H1 (cell line): Measurements from ENCODE around the gene STX10. TPM values are rescaled to one million over a fixed set of nuclear protein-coding genes. Genes with fewer than 3 reads are reported as not detected.

Experiments used
- CTCF ChIA-PET: fragments of 300-600 bp; sonication (Branson Sonifier 250); formaldehyde crosslinking; loops from one replicate; lab custom pipeline; 2021; ENCODE audit not compliant: partially characterized antibody; lab: Charles Lee
- POLR2A ChIA-PET: fragments of 300-600 bp; sonication (Branson Sonifier 250); formaldehyde crosslinking; loops from one replicate; lab custom pipeline; 2021; ENCODE audit warnings: inconsistent platforms; ENCODE audit not compliant: partially characterized antibody; lab: Charles Lee
- DNase-seq, 2 experiments: peaks; one replicate each; pipeline versions ENCODE4 v3.0.0 to v3.0.0-alpha.2; 2010 to 2022; ENCODE audit warnings: low spot score in 2 of 2, low read depth in 1 of 2, mixed read lengths in 1 of 2
- FAIRE-seq: peaks from 2 replicates; lab custom pipeline; 2011; peaks lifted over from hg19 to GRCh38; lab: Jason Lieb, UNC
- H2AFZ ChIP-seq: 2 replicates; pipeline ENCODE4 v1.8.1; 2012; ENCODE audit warnings: low read length, inconsistent platforms
- H2AK5ac ChIP-seq: 2 replicates; pipeline ENCODE4 v1.6.1; 2013; ENCODE audit warnings: low read depth, low read length
- H2BK120ac ChIP-seq: replicated peaks from 2 replicates; pipeline ENCODE3; 2013; ENCODE audit warnings: low read depth, low read length, inconsistent platforms
- H2BK12ac ChIP-seq: 2 replicates; pipeline ENCODE4 v1.6.1; 2013; ENCODE audit warnings: low read depth, low read length
- H2BK15ac ChIP-seq: 2 replicates; pipeline ENCODE4 v1.6.1; 2013; ENCODE audit warnings: low read length
- H2BK20ac ChIP-seq: 2 replicates; pipeline ENCODE4 v1.6.1; 2013; ENCODE audit warnings: low read length
- H2BK5ac ChIP-seq: 2 replicates; pipeline ENCODE4 v1.6.1; 2013; ENCODE audit warnings: low read depth, low read length
- H3K14ac ChIP-seq: 2 replicates; pipeline ENCODE4 v1.6.1; 2013; ENCODE audit warnings: inconsistent platforms; ENCODE audit not compliant: insufficient read length
- H3K18ac ChIP-seq: 2 replicates; pipeline ENCODE4 v1.6.1; 2013; ENCODE audit warnings: low read length; ENCODE audit errors: extremely low read depth
- H3K23ac ChIP-seq: 2 replicates; pipeline ENCODE4 v1.6.1; 2013; ENCODE audit warnings: inconsistent platforms; ENCODE audit not compliant: insufficient read length
- H3K23me2 ChIP-seq: 2 replicates; pipeline ENCODE4 v1.6.1; 2013; ENCODE audit warnings: low read depth, low read length
- H3K27ac ChIP-seq: 2 replicates; pipeline ENCODE4 v1.6.1; 2011; ENCODE audit warnings: low read depth, low read length, inconsistent platforms
- H3K27me3 ChIP-seq, 4 experiments: replicated peaks in 1 of 4; 1 replicate in 1 of 4; 2 replicates in 3 of 4; pipeline versions ENCODE4 v1.6.1 to v1.8.1; 2011 to 2013; ENCODE audit warnings: low read length in 3 of 4, mild to moderate bottlenecking in 3 of 4, inconsistent platforms in 2 of 4, mixed read lengths in 2 of 4, moderate library complexity in 1 of 4; ENCODE audit not compliant: control insufficient read depth in 3 of 4, insufficient read depth in 3 of 4; ENCODE audit errors: extremely low read depth in 1 of 4
- H3K36me3 ChIP-seq, 4 experiments: 2 replicates each; pipeline versions ENCODE4 v1.6.1 to v1.8.1; 2011 to 2013; ENCODE audit warnings: mild to moderate bottlenecking in 4 of 4, low read length in 3 of 4, moderate library complexity in 2 of 4, control low read depth in 1 of 4, inconsistent platforms in 1 of 4; ENCODE audit not compliant: insufficient read depth in 4 of 4, control insufficient read depth in 2 of 4
- H3K4ac ChIP-seq: replicated peaks from 2 replicates; pipeline ENCODE3; 2013; ENCODE audit warnings: low read length, low read depth, mixed read lengths, inconsistent platforms; ENCODE audit not compliant: insufficient read length
- H3K4me1 ChIP-seq, 4 experiments: replicated peaks in 1 of 4; 1 replicate in 1 of 4; 2 replicates in 3 of 4; pipeline versions ENCODE4 v1.6.1 to v1.8.1; 2011 to 2013; ENCODE audit warnings: low read length in 3 of 4, inconsistent platforms in 2 of 4, mixed read lengths in 1 of 4; ENCODE audit not compliant: insufficient read depth in 4 of 4, control insufficient read depth in 3 of 4
- H3K4me2 ChIP-seq, 2 experiments: 2 replicates each; pipeline versions ENCODE4 v1.6.1 to v1.8.1; 2011 to 2013; ENCODE audit warnings: low read depth in 2 of 2, low read length in 2 of 2, control low read depth in 1 of 2, inconsistent platforms in 1 of 2, mild to moderate bottlenecking in 1 of 2; ENCODE audit not compliant: insufficient read depth in 1 of 2
- H3K4me3 ChIP-seq, 4 experiments: fragments of 200-600, 300-600 bp in 1 of 4; sonication (generic), shearing (Covaris generic), sonication (Bioruptor Twin) in 1 of 4; 2 replicates each; pipeline versions ENCODE4 v1.5.1 to v1.8.1; 2011 to 2016; ENCODE audit warnings: low read length in 4 of 4, low read depth in 3 of 4, control low read depth in 2 of 4, inconsistent platforms in 2 of 4, mild to moderate bottlenecking in 2 of 4, mixed read lengths in 1 of 4, moderate library complexity in 1 of 4; ENCODE audit not compliant: insufficient read depth in 2 of 4; ENCODE audit errors: extremely low read depth in 1 of 4
- H3K56ac ChIP-seq: replicated peaks from 2 replicates; pipeline ENCODE3; 2013; ENCODE audit warnings: low read depth, mild to moderate bottlenecking, mixed read lengths, low read length, inconsistent platforms; ENCODE audit not compliant: insufficient read length
- H3K79me1 ChIP-seq: 2 replicates; pipeline ENCODE4 v1.6.1; 2013; ENCODE audit warnings: low read depth, low read length, control low read depth
- H3K79me2 ChIP-seq, 2 experiments: 2 replicates each; pipeline versions ENCODE4 v1.6.1 to v1.8.1; 2012 to 2013; ENCODE audit warnings: low read length in 2 of 2, mild to moderate bottlenecking in 2 of 2, inconsistent platforms in 1 of 2; ENCODE audit not compliant: insufficient read depth in 2 of 2, control insufficient read depth in 1 of 2
- H3K9ac ChIP-seq, 4 experiments: replicated peaks in 1 of 4; 1 replicate in 1 of 4; 2 replicates in 3 of 4; pipeline versions ENCODE4 v1.6.1 to v1.8.1; 2011 to 2013; ENCODE audit warnings: low read depth in 3 of 4, low read length in 3 of 4, control low read depth in 2 of 4, mild to moderate bottlenecking in 2 of 4, moderate library complexity in 2 of 4, inconsistent platforms in 1 of 4; ENCODE audit errors: extremely low read depth in 1 of 4
- H3K9me3 ChIP-seq, 2 experiments: 2 replicates each; pipeline versions ENCODE4 v1.6.1 to v1.8.1; 2012 to 2013; ENCODE audit warnings: mild to moderate bottlenecking in 2 of 2, moderate library complexity in 2 of 2, control low read depth in 1 of 2, inconsistent platforms in 1 of 2, low read depth in 1 of 2, low read length in 1 of 2, mixed read lengths in 1 of 2; ENCODE audit not compliant: insufficient read depth in 2 of 2
- H4K20me1 ChIP-seq, 2 experiments: replicated peaks in 1 of 2; 2 replicates each; pipeline versions ENCODE3 to v1.8.1; 2011 to 2013; ENCODE audit warnings: inconsistent platforms in 2 of 2, low read length in 2 of 2, mild to moderate bottlenecking in 1 of 2; ENCODE audit not compliant: insufficient read depth in 2 of 2, control insufficient read depth in 1 of 2
- H4K5ac ChIP-seq: 2 replicates; pipeline ENCODE4 v1.6.1; 2013; ENCODE audit warnings: low read length, low read depth, mixed read lengths, inconsistent platforms; ENCODE audit not compliant: insufficient read length
- H4K8ac ChIP-seq: 2 replicates; pipeline ENCODE4 v1.8.0; 2013; ENCODE audit warnings: mild to moderate bottlenecking, moderate library complexity, low read length, inconsistent platforms; ENCODE audit not compliant: insufficient read depth; ENCODE audit errors: extremely low read depth
- H4K91ac ChIP-seq: replicated peaks from 2 replicates; pipeline ENCODE3; 2013; ENCODE audit warnings: low read length, mixed read lengths, inconsistent platforms; ENCODE audit not compliant: insufficient read length
- CBX8 ChIP-seq: fragments of 300-800, 300-1000 bp; sonication (generic); IDR thresholded peaks from 2 replicates; pipeline ENCODE4 v1.7.1; 2016; ENCODE audit warnings: low read depth, low read length, borderline replicate concordance
- EGR1 ChIP-seq: IDR thresholded peaks from 2 replicates; pipeline ENCODE4 v1.6.1; 2011; ENCODE audit warnings: low read depth, low read length, borderline replicate concordance
- GTF2F1 ChIP-seq: IDR thresholded peaks from 2 replicates; pipeline ENCODE4 v1.6.1; 2012; ENCODE audit warnings: low read depth, low read length, improper control_type of control experiment, borderline replicate concordance
- HDAC6 ChIP-seq: IDR thresholded peaks from one replicate; pipeline ENCODE4 v1.7.1; 2012; ENCODE audit warnings: low read depth, mild to moderate bottlenecking, inconsistent platforms, low read length, moderate library complexity
- POLR2AphosphoS5 ChIP-seq: IDR thresholded peaks from 2 replicates; pipeline ENCODE4 v1.6.1; 2011; ENCODE audit warnings: low read depth, low read length
- RAD21 ChIP-seq, 2 experiments: IDR thresholded peaks in 1 of 2; conservative IDR thresholded peaks in 1 of 2; 2 replicates each; pipeline ENCODE4 v1.6.1; 2011; ENCODE audit warnings: low read depth in 2 of 2, low read length in 2 of 2, improper control_type of control experiment in 1 of 2, inconsistent platforms in 1 of 2, mild to moderate bottlenecking in 1 of 2, moderate library complexity in 1 of 2
- TEAD4 ChIP-seq: IDR thresholded peaks from 2 replicates; pipeline ENCODE4 v1.6.1; 2012; ENCODE audit warnings: low read depth, low read length, inconsistent platforms, mixed read lengths
- WGBS, 2 experiments: shearing (Covaris generic) in 1 of 2; methylation state at CpG; one replicate each; pipeline versions ENCODE4 v1.1.6 to v1.1.7; 2013 to 2015; ENCODE audit warnings: low lambda C conversion rate in 2 of 2, mixed read lengths in 2 of 2, inconsistent platforms in 1 of 2, low coverage in 1 of 2, missing lambda C conversion rate in 1 of 2; ENCODE audit not compliant: insufficient replicate concordance in 2 of 2, insufficient coverage in 1 of 2, insufficient read length in 1 of 2; ENCODE audit errors: extremely low coverage in 1 of 2, missing lambda C conversion rate in 1 of 2; 5-methylcytosine and 5-hydroxymethylcytosine counted together
- polyA plus RNA-seq, 7 experiments: library from polyadenylated mRNA; depleted of rRNA in 3 of 7; stranded (reverse) in 5 of 7; unstranded in 2 of 7; fragments of >200 nt in 5 of 7; fragments of 200-250 nt in 2 of 7; gene quantifications; 1 replicate in 5 of 7; 2 replicates in 1 of 7; 4 replicates in 1 of 7; pipeline versions ENCODE4 v1.2.1 to v1.2.3, GENCODE V29; 2011 to 2013; ENCODE audit warnings: missing spikeins in 2 of 7, mixed read lengths in 2 of 7
- total RNA-seq: library from RNA; stranded (reverse); fragmentation: NEBNext Ultra II Directional; extraction: Animal tissue kit (Norgen Biotek cat#: 25700); gene quantifications from 2 replicates; pipeline ENCODE4 v1.2.1, GENCODE V29; 2021

The STX10 gene
- total and polyA plus RNA-seq, 2 of the 8 experiments (the other 6 are each of a cell fraction or from before 2014, with no cell fraction given) = 53.0 to 80.1 TPM

DNA sequence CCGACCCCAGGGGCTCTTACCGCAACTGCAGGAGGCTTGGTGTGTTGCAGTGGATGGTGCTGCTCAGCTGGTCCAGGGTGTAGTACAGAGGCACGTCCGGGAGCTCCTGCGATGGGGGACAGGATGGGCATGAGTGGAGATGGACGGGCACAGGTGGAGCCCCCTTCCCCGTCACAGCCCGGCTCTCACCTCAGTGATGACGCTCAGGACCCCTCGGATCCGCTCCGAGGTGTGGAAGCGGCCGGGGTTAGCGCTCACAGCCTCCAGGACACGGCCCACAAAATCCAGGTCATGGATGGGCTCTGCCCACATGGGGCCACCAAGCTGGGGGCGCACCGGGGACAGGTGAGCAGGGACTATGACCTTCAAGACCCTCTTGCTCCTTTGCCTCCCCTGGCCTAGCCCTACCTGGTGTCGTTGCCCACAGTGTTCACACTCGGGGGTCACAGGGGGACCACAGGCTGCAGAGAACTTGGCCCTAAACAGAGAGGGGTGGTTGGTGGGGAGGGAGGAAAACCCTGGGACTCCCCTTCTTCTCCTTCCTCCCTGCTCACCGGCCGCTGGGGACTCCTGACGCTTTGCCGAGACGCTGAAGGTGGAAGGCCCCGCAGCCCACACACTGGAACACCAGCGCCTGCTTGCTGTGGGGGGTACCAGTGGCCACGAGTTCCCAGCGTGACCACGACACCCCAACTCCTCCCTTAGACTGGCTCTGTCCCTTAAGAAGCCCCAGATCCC, 40.6 kb downstream of the STX10 start:
- no peak overlapping the region for H3K4me3 ChIP-seq
- H4K20me1 ChIP-seq = peaks cover 0 to 1% of the 10 kb centered on the region in 2 experiments
- ChIA-PET POLR2A (interaction anchor here (1.0 to 19.5 kb wide), 5 partner anchors 7 to 176 kb away, joined by 3 to 228 read pairs (median 12); partner anchors contain the start of genes FARSA, NACC1 and TRMT1), CTCF (no interaction called here)
- H4K5ac ChIP-seq = no peak overlapping the region
- no peak overlapping the region for H2BK5ac ChIP-seq
- no peak overlapping the region for H4K91ac ChIP-seq
- peaks cover 3 to 24% (median 19%) of the 10 kb centered on the region in 4 experiments; a peak in 7 of 8 replicates for H3K36me3 ChIP-seq
- DNase-seq = no peak
- no peak overlapping the region for H3K56ac ChIP-seq
- 92% methylated on average over 28 of the region's 30 CpGs; no CpG with 5 or more reads in 1 of the 2 experiments for WGBS, 2 experiments
- no peak overlapping the region for H3K4ac ChIP-seq
- no peak overlapping the region for H3K27ac ChIP-seq
- no peak overlapping the region for H2BK20ac ChIP-seq
- no peak overlapping the region for H3K4me2 ChIP-seq
- no peak overlapping the region for H2BK12ac ChIP-seq
- H3K14ac ChIP-seq = no peak overlapping the region
- no peak for FAIRE-seq
- no peak overlapping the region for H3K9ac ChIP-seq
- H3K23me2 ChIP-seq = no peaks in the 10 kb centered on the region
- 0 out of 2 replicates have a peak overlapping the region, but pooled peaks have one; percentile 51 for H4K8ac ChIP-seq
- no peak overlapping the region for H2BK15ac ChIP-seq
- no peak overlapping the region for H3K18ac ChIP-seq
- no peaks in the 10 kb centered on the region for H3K4me1 ChIP-seq
- H3K79me2 ChIP-seq = no peaks in the 10 kb centered on the region
- H2AK5ac ChIP-seq = no peak overlapping the region
- no peak overlapping the region for H3K23ac ChIP-seq
- H2BK120ac ChIP-seq = no peak overlapping the region
- H3K9me3 ChIP-seq = no peaks in the 10 kb centered on the region
- H3K79me1 ChIP-seq = peaks cover 5% of the 10 kb centered on the region
- no peaks in the 10 kb centered on the region for H3K27me3 ChIP-seq
- H2AFZ ChIP-seq = no peak overlapping the region
- TF ChIP-seq GTF2F1 = no peak
- no peak for TF ChIP-seq RAD21 (IDR thresholded peaks at IDR 0.05 in 1 of 2, conservative IDR thresholded peaks at IDR 0.05 in 1 of 2; ENCODE audit: low read depth in 2 of 2, low read length in 2 of 2)
- TF ChIP-seq POLR2AphosphoS5 = no peak
- no peak for TF ChIP-seq CBX8
- no peak for TF ChIP-seq HDAC6
- TF ChIP-seq EGR1 = no peak
- no peak for TF ChIP-seq TEAD4
